KMS-11 (cell line): Measurements from ENCODE around the gene ITGA11.

Source experiments
- H2AFZ ChIP-seq: fragments of 200-600 bp; sonication (generic); 2 replicates; pipeline ENCODE4 v1.6.1; 2016; ENCODE audit warnings: antibody characterized with exemption, mixed run types, low read depth
- H3K27ac ChIP-seq: fragments of 200-600 bp; sonication (generic); 2 replicates; pipeline ENCODE4 v1.6.1; 2016; ENCODE audit warnings: mild to moderate bottlenecking, mixed run types
- H3K27me3 ChIP-seq: fragments of 200-600 bp; sonication (generic); 2 replicates; pipeline ENCODE4 v1.6.1; 2017; ENCODE audit warnings: mild to moderate bottlenecking, low read depth, mixed run types, moderate library complexity; ENCODE audit not compliant: insufficient read depth
- H3K36me3 ChIP-seq: fragments of 200-600 bp; sonication (generic); 2 replicates; pipeline ENCODE4 v1.6.1; 2017; ENCODE audit warnings: mild to moderate bottlenecking, mixed run types; ENCODE audit not compliant: insufficient read depth
- H3K4me1 ChIP-seq: fragments of 200-600 bp; sonication (generic); 2 replicates; pipeline ENCODE4 v1.6.1; 2016; ENCODE audit warnings: mild to moderate bottlenecking, low read depth, mixed run types; ENCODE audit not compliant: poor library complexity, severe bottlenecking
- H3K4me2 ChIP-seq: fragments of 200-600 bp; sonication (generic); 2 replicates; pipeline ENCODE4 v1.7.0; 2016; ENCODE audit warnings: mild to moderate bottlenecking, mixed run types
- H3K4me3 ChIP-seq: fragments of 200-600 bp; sonication (generic); IDR thresholded peaks from 2 replicates; pipeline ENCODE4 v1.6.1; 2017; ENCODE audit warnings: low read depth, low read length, mixed read lengths; ENCODE audit not compliant: insufficient read depth
- H3K79me2 ChIP-seq: fragments of 200-600 bp; sonication (generic); 2 replicates; pipeline ENCODE4 v1.6.1; 2016; ENCODE audit warnings: low read depth, mixed run types; ENCODE audit not compliant: insufficient read depth
- H3K9ac ChIP-seq: fragments of 200-600 bp; sonication (generic); 2 replicates; pipeline ENCODE4 v1.6.1; 2016; ENCODE audit warnings: mild to moderate bottlenecking, mixed run types
- H4K20me1 ChIP-seq: fragments of 200-600 bp; sonication (generic); 2 replicates; pipeline ENCODE4 v1.6.1; 2016; ENCODE audit warnings: mild to moderate bottlenecking, mixed run types; ENCODE audit not compliant: insufficient read depth
- TF ChIP-seq, protein P1 (sequence below): fragments of 200-600 bp; sonication (generic); conservative IDR thresholded peaks from 2 replicates; pipeline ENCODE4 v1.6.1; 2017; ENCODE audit warnings: low read depth, mild to moderate bottlenecking, antibody characterized with exemption, low read length, moderate library complexity, mixed read lengths

ITGA11 gene

DNA sequence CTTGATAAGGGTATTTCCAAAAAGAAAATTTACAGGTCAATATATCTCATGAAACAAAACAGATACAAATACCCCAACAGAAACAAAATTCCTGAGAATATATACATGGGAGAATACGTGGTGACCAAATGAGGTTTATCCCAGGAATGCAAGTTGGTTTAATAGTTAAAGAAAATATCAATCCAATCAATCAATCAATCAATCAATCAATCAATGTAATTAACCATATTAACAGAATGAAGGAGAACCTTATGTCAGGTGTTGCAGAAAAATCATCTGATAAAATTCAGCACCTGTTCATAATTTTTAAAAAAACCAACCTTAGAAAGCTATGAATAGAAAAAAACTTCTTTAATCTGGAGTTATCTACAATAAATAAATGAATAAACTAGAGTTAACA, 35.9 kb downstream of the ITGA11 start:
- Histone ChIP-seq H3K9ac (no peak overlapping the region), H3K4me3 (no peak overlapping the region), H3K27ac (no peak overlapping the region), H2AFZ (no peak overlapping the region), H3K36me3 (no peaks in the 10 kb centered on the region), H4K20me1 (no peaks in the 10 kb centered on the region), H3K4me2 (no peak overlapping the region), H3K4me1 (no peaks in the 10 kb centered on the region), H3K27me3 (0 out of 2 replicates have a peak, but pooled peaks cover 1% of the 10 kb centered on the region), H3K79me2 (no peaks in the 10 kb centered on the region)
- TF ChIP-seq, protein P1, sequence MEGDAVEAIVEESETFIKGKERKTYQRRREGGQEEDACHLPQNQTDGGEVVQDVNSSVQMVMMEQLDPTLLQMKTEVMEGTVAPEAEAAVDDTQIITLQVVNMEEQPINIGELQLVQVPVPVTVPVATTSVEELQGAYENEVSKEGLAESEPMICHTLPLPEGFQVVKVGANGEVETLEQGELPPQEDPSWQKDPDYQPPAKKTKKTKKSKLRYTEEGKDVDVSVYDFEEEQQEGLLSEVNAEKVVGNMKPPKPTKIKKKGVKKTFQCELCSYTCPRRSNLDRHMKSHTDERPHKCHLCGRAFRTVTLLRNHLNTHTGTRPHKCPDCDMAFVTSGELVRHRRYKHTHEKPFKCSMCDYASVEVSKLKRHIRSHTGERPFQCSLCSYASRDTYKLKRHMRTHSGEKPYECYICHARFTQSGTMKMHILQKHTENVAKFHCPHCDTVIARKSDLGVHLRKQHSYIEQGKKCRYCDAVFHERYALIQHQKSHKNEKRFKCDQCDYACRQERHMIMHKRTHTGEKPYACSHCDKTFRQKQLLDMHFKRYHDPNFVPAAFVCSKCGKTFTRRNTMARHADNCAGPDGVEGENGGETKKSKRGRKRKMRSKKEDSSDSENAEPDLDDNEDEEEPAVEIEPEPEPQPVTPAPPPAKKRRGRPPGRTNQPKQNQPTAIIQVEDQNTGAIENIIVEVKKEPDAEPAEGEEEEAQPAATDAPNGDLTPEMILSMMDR, result no peak

DNA sequence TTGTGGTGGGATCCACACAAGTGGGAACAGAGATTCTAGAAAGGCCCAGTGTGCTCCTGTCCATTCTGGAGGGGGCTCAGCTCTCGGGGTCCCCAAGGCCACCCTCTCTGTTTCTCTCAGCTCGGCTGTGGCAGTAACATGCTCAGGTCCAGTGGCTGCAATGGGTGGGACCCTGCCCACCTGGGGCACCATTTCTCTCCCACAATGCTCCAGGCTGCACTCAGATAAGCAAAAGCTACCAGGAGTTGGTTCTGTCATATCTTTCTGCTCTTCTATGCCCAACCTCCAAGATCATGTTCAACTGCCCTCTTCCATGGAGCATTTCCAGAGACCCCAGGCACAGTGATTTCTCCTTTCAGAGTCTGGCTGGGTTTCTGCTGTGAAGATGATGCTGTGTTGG, 40.8 kb downstream of the ITGA11 start:
- Histone ChIP-seq H3K27ac (no peak overlapping the region), H3K36me3 (no peaks in the 10 kb centered on the region), H3K79me2 (no peaks in the 10 kb centered on the region), H3K4me1 (no peaks in the 10 kb centered on the region), H3K4me2 (no peak overlapping the region), H3K27me3 (no peaks in the 10 kb centered on the region), H3K9ac (no peak overlapping the region), H2AFZ (no peak overlapping the region), H4K20me1 (no peaks in the 10 kb centered on the region), H3K4me3 (no peak overlapping the region)
- TF ChIP-seq, protein P1, result no peak

DNA sequence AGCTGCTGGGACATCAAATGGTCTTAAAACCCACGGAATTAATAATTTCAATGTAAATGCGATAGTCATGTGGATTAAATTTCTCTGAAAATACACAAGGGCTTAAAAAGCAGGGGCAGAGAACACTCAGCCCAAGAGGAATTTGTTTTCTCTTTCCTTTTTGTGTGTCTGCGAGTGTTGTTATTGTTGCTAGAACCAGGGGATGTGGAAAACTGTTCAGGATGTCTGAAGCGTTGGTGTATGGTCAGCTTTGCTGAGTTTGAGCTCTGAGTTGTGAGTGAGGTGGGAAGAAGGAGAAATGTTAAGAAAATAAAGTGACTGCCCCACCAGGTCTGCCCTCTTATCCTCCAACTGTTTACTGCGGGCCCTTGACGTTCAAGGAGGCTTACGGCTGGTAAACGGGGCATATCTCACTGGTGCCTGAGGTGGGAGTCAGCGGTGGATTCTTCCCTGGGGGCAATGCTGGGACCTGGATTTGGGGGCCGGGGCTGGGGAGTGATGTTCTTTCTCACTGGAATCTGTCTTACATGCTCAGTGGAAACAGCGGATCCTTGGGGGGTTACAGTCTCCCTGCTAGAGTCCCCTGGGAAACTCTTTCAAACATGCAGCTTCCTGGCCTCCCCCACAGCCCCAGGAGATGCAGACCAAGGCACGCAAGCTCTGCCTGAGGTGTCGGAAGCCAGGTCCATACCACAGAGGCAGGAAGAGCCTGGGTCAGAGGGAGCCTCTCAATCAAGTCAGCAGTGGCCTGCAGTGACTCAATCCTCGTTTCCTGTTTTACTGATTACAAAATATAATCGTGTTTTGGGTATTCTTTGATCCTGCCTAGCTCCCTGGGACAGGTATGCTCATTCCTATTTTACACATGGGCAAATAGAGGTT, 41.8 kb downstream of the ITGA11 start:
- no peaks in the 10 kb centered on the region for H3K79me2 ChIP-seq
- no peaks in the 10 kb centered on the region for H4K20me1 ChIP-seq
- H3K4me3 ChIP-seq, result no peak overlapping the region
- no peaks in the 10 kb centered on the region for H3K4me1 ChIP-seq
- no peaks in the 10 kb centered on the region for H3K27me3 ChIP-seq
- no peaks in the 10 kb centered on the region for H3K36me3 ChIP-seq
- H3K27ac ChIP-seq, result no peak overlapping the region
- TF ChIP-seq, protein P1, result no peak
- no peak overlapping the region for H3K4me2 ChIP-seq
- H3K9ac ChIP-seq, result no peak overlapping the region
- H2AFZ ChIP-seq, result no peak overlapping the region

DNA sequence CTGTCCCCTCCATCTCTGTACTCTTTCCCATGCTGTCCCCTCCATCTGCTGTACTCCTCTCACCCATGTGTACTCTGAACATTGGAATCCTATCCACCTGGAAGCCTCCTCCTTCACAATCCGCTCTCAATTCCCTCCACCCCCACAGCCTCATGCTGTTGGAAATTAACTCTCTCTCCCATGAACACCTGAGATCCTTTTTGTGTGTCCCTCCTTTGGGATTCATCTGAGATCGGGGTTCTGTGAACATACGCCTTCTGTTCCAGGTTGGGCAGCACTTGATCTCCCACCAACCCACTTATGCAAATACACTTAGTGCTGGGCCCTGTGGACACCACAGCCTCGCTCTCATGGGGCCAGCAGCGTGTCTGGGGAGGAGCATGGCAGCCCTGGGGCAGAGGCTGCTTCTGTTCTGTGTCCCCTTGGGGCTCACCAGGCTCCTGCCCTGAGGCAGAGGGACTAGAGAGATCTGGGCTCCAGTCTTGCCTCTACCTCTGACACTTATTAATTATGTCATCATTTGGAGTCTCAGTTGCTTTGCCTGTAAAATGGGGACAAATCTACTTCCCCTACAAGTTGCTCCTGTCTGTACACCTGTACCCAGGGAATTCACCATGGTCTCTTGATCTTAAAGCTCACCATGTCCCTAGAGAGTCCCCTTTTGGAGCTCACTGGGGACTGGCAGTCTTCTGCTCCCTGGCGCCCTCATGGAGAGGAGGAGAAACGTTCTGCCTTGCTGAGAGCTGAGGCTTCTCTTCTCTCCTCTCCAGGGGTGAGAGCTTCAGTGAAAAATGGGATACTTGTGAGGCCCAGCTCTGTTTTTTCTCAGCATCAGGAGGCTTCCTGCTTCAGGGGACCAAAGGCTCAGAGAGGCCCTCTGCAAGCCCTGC, 42.7 kb downstream of the ITGA11 start:
- no peaks in the 10 kb centered on the region for H3K4me1 ChIP-seq
- no peak overlapping the region for H3K27ac ChIP-seq
- H4K20me1 ChIP-seq, result no peaks in the 10 kb centered on the region
- TF ChIP-seq, protein P1, result no peak
- no peak overlapping the region for H3K9ac ChIP-seq
- no peak overlapping the region for H3K4me2 ChIP-seq
- H3K36me3 ChIP-seq, result no peaks in the 10 kb centered on the region
- no peak overlapping the region for H2AFZ ChIP-seq
- no peak overlapping the region for H3K4me3 ChIP-seq
- H3K79me2 ChIP-seq, result no peaks in the 10 kb centered on the region
- H3K27me3 ChIP-seq, result no peaks in the 10 kb centered on the region
